ENCODE results near the gene ANKRD31. TPM values are rescaled to one million over a fixed set of nuclear protein-coding genes. Genes with fewer than 3 reads are reported as not detected.

The ANKRD31 gene
- total and polyA plus RNA-seq, 4 donors: 0.03 to 0.24 (median 0.14) TPM

GRCh38 chr5:75078027-75078426 is 158.7 kb downstream of the ANKRD31 start:
- no peak for ATAC-seq (ENCODE audit: low FRiP score)
- DNase-seq: no peak
- WGBS, 2 donors: 80 to 82% methylated on average over 5 of the region's 5 CpGs

DNA sequence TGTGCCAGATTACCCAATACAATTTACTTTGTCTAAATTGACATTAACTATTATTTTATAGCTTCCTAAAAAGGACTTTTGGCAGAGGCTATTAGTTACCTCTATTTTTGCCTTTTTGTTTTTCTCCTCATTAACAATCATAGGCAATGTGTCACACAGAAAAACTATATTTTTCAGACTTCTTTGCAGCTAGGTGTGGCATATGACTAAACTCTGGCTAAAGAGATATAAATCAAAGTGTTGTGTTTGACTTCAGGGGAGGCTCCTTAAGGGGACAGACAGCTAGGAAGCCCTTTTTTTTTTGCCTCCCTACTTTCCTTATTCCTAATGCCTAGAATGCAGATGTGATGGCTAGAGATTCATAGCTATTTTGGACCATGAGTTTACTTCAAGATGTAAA is 164.6 kb downstream of the ANKRD31 start:
- Histone ChIP-seq H3K36me3 (ENCODE audit: control insufficient read depth in 1 of 2, insufficient read depth in 2 of 2, low read length in 1 of 2) (no peaks in the 10 kb centered on the region), H3K27ac (ENCODE audit: low read depth in 1 of 2, low read length in 2 of 2) (no peak overlapping the region), H3K4me1 (ENCODE audit: control insufficient read depth in 1 of 2, insufficient read depth in 2 of 2, low read length in 2 of 2) (no peaks in the 10 kb centered on the region), H3K9me3 (ENCODE audit: control insufficient read depth, low read length) (no peaks in the 10 kb centered on the region), H3K4me3 (ENCODE audit: low read length in 2 of 2) (no peak overlapping the region), H3K27me3 (ENCODE audit: control insufficient read depth in 1 of 2, insufficient read depth in 2 of 2, low read length in 1 of 2) (peaks cover 0 to 1% of the 10 kb centered on the region in 2 donors)
- DNase-seq (no peak), ATAC-seq (ENCODE audit: low FRiP score) (no peak)
- intact Hi-C loops (cut with DNase I): no loop called here

More at GRCh38 chr5:75078027-75078426, 158.7 kb downstream of the ANKRD31 start:
- Histone ChIP-seq H3K9me3 (ENCODE audit: control insufficient read depth, low read length) (no peaks in the 10 kb centered on the region), H3K4me3 (ENCODE audit: low read length in 2 of 2) (no peak overlapping the region), H3K4me1 (ENCODE audit: control insufficient read depth in 1 of 2, insufficient read depth in 2 of 2, low read length in 2 of 2) (no peaks in the 10 kb centered on the region), H3K27ac (ENCODE audit: low read depth in 1 of 2, low read length in 2 of 2) (no peak overlapping the region), H3K36me3 (ENCODE audit: control insufficient read depth in 1 of 2, insufficient read depth in 2 of 2, low read length in 1 of 2) (no peaks in the 10 kb centered on the region), H3K27me3 (ENCODE audit: control insufficient read depth in 1 of 2, insufficient read depth in 2 of 2, low read length in 1 of 2) (peaks cover 0 to 1% of the 10 kb centered on the region in 2 donors)
- intact Hi-C loops (cut with DNase I): no loop called here

- ATAC-seq (ENCODE audit: low FRiP score): no peak
- Histone ChIP-seq H3K9me3 (ENCODE audit: control insufficient read depth, low read length) (no peaks in the 10 kb centered on the region), H3K36me3 (ENCODE audit: control insufficient read depth in 1 of 2, insufficient read depth in 2 of 2, low read length in 1 of 2) (no peaks in the 10 kb centered on the region), H3K27me3 (ENCODE audit: control insufficient read depth in 1 of 2, insufficient read depth in 2 of 2, low read length in 1 of 2) (no peaks in the 10 kb centered on the region), H3K27ac (ENCODE audit: low read depth in 1 of 2, low read length in 2 of 2) (no peak overlapping the region), H3K4me1 (ENCODE audit: control insufficient read depth in 1 of 2, insufficient read depth in 2 of 2, low read length in 2 of 2) (no peaks in the 10 kb centered on the region), H3K4me3 (ENCODE audit: low read length in 2 of 2) (no peak overlapping the region)
- no peak for DNase-seq
- intact Hi-C loops (cut with DNase I): no loop called here
These were observed 165.6 kb downstream of the ANKRD31 start for GRCh38 chr5:75071100-75071499.

- H3K36me3 ChIP-seq (ENCODE audit: control insufficient read depth in 1 of 2, insufficient read depth in 2 of 2, low read length in 1 of 2): no peaks in the 10 kb centered on the region
- no peaks in the 10 kb centered on the region for H3K27me3 ChIP-seq (ENCODE audit: control insufficient read depth in 1 of 2, insufficient read depth in 2 of 2, low read length in 1 of 2)
- DNase-seq (no peak), ATAC-seq (ENCODE audit: low FRiP score) (no peak)
- no peaks in the 10 kb centered on the region for H3K4me1 ChIP-seq (ENCODE audit: control insufficient read depth in 1 of 2, insufficient read depth in 2 of 2, low read length in 2 of 2)
- 87 to 91% methylated on average over 3 of the region's 3 CpGs for WGBS, 2 donors
- no peak overlapping the region for H3K4me3 ChIP-seq (ENCODE audit: low read length in 2 of 2)
- no peaks in the 10 kb centered on the region for H3K9me3 ChIP-seq (ENCODE audit: control insufficient read depth, low read length)
- no peak overlapping the region for H3K27ac ChIP-seq (ENCODE audit: low read depth in 1 of 2, low read length in 2 of 2)
- intact Hi-C loops (cut with DNase I): no loop called here
These were observed 169.2 kb downstream of the ANKRD31 start for GRCh38 chr5:75067434-75067833.

DNA sequence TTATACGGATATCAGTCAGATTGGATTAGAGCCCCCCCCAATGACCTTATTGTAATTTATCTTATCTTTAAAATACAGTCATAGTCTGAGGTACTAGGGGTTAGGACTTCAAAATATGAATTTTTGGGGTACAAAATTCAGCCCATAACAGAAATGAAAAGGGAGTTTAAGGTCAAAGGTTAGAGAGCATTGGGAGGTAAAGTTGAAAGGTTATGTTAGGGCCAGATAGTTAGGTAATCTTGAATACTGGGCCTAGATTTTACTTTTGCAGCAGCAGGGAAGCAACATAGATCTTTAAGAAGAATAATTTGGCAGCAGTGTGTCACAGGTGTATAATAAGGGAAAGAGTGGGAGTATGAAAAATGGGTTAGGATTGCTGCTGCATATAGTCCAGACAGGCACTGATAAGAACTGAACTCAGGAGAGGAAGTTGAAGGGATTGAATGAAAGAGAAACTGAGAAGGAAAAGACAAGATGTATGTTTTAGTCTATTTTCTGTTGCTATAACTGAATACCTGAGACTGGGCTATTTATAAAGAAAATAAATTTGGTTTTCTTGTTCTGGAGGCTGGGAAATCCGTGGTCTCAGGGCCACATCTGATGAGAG is 173.7 kb downstream of the ANKRD31 start:
- intact Hi-C loops (cut with DNase I): no loop called here
- Histone ChIP-seq H3K27me3 (ENCODE audit: control insufficient read depth in 1 of 2, insufficient read depth in 2 of 2, low read length in 1 of 2) (no peaks in the 10 kb centered on the region), H3K27ac (ENCODE audit: low read depth in 1 of 2, low read length in 2 of 2) (no peak overlapping the region), H3K9me3 (ENCODE audit: control insufficient read depth, low read length) (no peaks in the 10 kb centered on the region), H3K4me1 (ENCODE audit: control insufficient read depth in 1 of 2, insufficient read depth in 2 of 2, low read length in 2 of 2) (no peaks in the 10 kb centered on the region), H3K36me3 (ENCODE audit: control insufficient read depth in 1 of 2, insufficient read depth in 2 of 2, low read length in 1 of 2) (no peaks in the 10 kb centered on the region), H3K4me3 (ENCODE audit: low read length in 2 of 2) (no peak overlapping the region)
- ATAC-seq (ENCODE audit: low FRiP score) (no peak), DNase-seq (no peak)
- WGBS, 2 donors: 88 to 89% methylated on average over 2 of the region's 2 CpGs

DNA sequence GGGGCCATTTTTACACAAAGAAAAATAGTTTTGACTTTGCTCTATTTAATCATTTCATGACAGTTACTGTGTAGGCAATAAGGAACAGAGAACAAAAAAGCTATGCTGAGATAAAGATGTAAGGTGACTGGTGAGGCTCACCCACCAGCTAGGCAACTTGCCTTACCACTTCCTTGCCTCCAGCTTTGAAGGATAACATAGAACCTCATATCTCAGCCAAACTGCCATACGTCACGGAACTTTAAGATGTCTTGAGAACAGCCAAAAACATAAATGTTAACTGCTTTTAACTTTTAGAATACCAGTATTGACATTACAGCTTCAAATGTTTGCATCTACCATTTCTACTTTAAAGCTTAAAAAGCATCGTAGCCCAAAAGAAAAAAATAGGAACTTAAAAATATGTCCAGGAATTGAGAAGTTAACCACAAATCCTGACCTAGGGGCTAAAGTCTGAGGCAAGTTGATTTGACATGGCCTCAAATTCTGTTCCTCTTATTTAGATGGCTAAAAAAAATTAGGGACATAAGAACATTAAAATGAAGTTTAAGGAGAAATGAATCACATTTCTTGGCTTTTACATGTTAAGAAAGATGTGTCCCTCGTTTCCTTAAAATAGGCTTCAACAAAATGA is 176.6 kb downstream of the ANKRD31 start:
- H3K36me3 ChIP-seq (ENCODE audit: control insufficient read depth in 1 of 2, insufficient read depth in 2 of 2, low read length in 1 of 2): no peaks in the 10 kb centered on the region
- no peak overlapping the region for H3K4me3 ChIP-seq (ENCODE audit: low read length in 2 of 2)
- WGBS, 2 donors: 78 to 82% methylated on average over 4 of the region's 4 CpGs
- ATAC-seq (ENCODE audit: low FRiP score) (no peak), DNase-seq (no peak)
- no peaks in the 10 kb centered on the region for H3K4me1 ChIP-seq (ENCODE audit: control insufficient read depth in 1 of 2, insufficient read depth in 2 of 2, low read length in 2 of 2)
- no peak overlapping the region for H3K27ac ChIP-seq (ENCODE audit: low read depth in 1 of 2, low read length in 2 of 2)
- intact Hi-C loops (cut with DNase I): loop anchor here in 1 of 2 donors (10.0 kb wide), 1 partner anchor 175 kb away; the partner anchor contains the start of gene ANKRD31
- H3K27me3 ChIP-seq (ENCODE audit: control insufficient read depth in 1 of 2, insufficient read depth in 2 of 2, low read length in 1 of 2): no peaks in the 10 kb centered on the region
- H3K9me3 ChIP-seq (ENCODE audit: control insufficient read depth, low read length): no peaks in the 10 kb centered on the region

GRCh38 chr5:75058986-75059535 is 177.6 kb downstream of the ANKRD31 start:
- ATAC-seq (ENCODE audit: low FRiP score) (no peak), DNase-seq (no peak)
- 85 to 87% methylated on average over 3 of the region's 3 CpGs for WGBS, 2 donors
- no peak overlapping the region for H3K27ac ChIP-seq (ENCODE audit: low read depth in 1 of 2, low read length in 2 of 2)
- H3K9me3 ChIP-seq (ENCODE audit: control insufficient read depth, low read length): no peaks in the 10 kb centered on the region
- no peak overlapping the region for H3K4me3 ChIP-seq (ENCODE audit: low read length in 2 of 2)
- intact Hi-C loops (cut with DNase I): loop anchor here in 1 of 2 donors (10.0 kb wide), 1 partner anchor 176 kb away; the partner anchor contains the start of gene ANKRD31
- no peaks in the 10 kb centered on the region for H3K27me3 ChIP-seq (ENCODE audit: control insufficient read depth in 1 of 2, insufficient read depth in 2 of 2, low read length in 1 of 2)
- no peaks in the 10 kb centered on the region for H3K4me1 ChIP-seq (ENCODE audit: control insufficient read depth in 1 of 2, insufficient read depth in 2 of 2, low read length in 2 of 2)
- no peaks in the 10 kb centered on the region for H3K36me3 ChIP-seq (ENCODE audit: control insufficient read depth in 1 of 2, insufficient read depth in 2 of 2, low read length in 1 of 2)

- intact Hi-C loops (cut with DNase I): loop anchor here in 1 of 2 donors (10.0 kb wide), 1 partner anchor 177 kb away; the partner anchor contains the start of gene ANKRD31
These were observed 179.1 kb downstream of the ANKRD31 start for GRCh38 chr5:75057561-75057960.

GRCh38 chr5:75055727-75056144 is 180.9 kb downstream of the ANKRD31 start:
- H3K4me3 ChIP-seq (ENCODE audit: low read length in 2 of 2): no peak overlapping the region
- ATAC-seq (ENCODE audit: low FRiP score): no peak
- H3K36me3 ChIP-seq (ENCODE audit: control insufficient read depth in 1 of 2, insufficient read depth in 2 of 2, low read length in 1 of 2): no peaks in the 10 kb centered on the region
- intact Hi-C loops (cut with DNase I): loop anchor here in 1 of 2 donors (10.0 kb wide), 1 partner anchor 179 kb away; the partner anchor contains the start of gene ANKRD31
- DNase-seq: no peak
- H3K27me3 ChIP-seq (ENCODE audit: control insufficient read depth in 1 of 2, insufficient read depth in 2 of 2, low read length in 1 of 2): no peaks in the 10 kb centered on the region
- 80 to 91% methylated on average over 1 of the region's 1 CpG for WGBS, 2 donors
- H3K4me1 ChIP-seq (ENCODE audit: control insufficient read depth in 1 of 2, insufficient read depth in 2 of 2, low read length in 2 of 2): no peaks in the 10 kb centered on the region
- no peak overlapping the region for H3K27ac ChIP-seq (ENCODE audit: low read depth in 1 of 2, low read length in 2 of 2)
- H3K9me3 ChIP-seq (ENCODE audit: control insufficient read depth, low read length): no peaks in the 10 kb centered on the region

More at GRCh38 chr5:75057561-75057960, 179.1 kb downstream of the ANKRD31 start:
- ATAC-seq (ENCODE audit: low FRiP score): no peak
- H3K27me3 ChIP-seq (ENCODE audit: control insufficient read depth in 1 of 2, insufficient read depth in 2 of 2, low read length in 1 of 2): no peaks in the 10 kb centered on the region
- 53 to 58% methylated on average over 2 of the region's 2 CpGs for WGBS, 2 donors
- no peaks in the 10 kb centered on the region for H3K4me1 ChIP-seq (ENCODE audit: control insufficient read depth in 1 of 2, insufficient read depth in 2 of 2, low read length in 2 of 2)
- no peak overlapping the region for H3K4me3 ChIP-seq (ENCODE audit: low read length in 2 of 2)
- no peak for DNase-seq
- no peak overlapping the region for H3K27ac ChIP-seq (ENCODE audit: low read depth in 1 of 2, low read length in 2 of 2)
- no peaks in the 10 kb centered on the region for H3K36me3 ChIP-seq (ENCODE audit: control insufficient read depth in 1 of 2, insufficient read depth in 2 of 2, low read length in 1 of 2)
- no peaks in the 10 kb centered on the region for H3K9me3 ChIP-seq (ENCODE audit: control insufficient read depth, low read length)

Measured in aorta (tissue), 5 donors.